GM15510 (cell line): Measurements from ENCODE around the gene ITPRIP.

ENCODE experiments used
- POLR2A ChIP-seq: IDR thresholded peaks from 3 replicates; pipeline ENCODE4 v1.6.1; 2011; ENCODE audit warnings: borderline replicate concordance; ENCODE audit not compliant: insufficient read length; ENCODE audit errors: extremely low read depth

The ITPRIP gene

DNA sequence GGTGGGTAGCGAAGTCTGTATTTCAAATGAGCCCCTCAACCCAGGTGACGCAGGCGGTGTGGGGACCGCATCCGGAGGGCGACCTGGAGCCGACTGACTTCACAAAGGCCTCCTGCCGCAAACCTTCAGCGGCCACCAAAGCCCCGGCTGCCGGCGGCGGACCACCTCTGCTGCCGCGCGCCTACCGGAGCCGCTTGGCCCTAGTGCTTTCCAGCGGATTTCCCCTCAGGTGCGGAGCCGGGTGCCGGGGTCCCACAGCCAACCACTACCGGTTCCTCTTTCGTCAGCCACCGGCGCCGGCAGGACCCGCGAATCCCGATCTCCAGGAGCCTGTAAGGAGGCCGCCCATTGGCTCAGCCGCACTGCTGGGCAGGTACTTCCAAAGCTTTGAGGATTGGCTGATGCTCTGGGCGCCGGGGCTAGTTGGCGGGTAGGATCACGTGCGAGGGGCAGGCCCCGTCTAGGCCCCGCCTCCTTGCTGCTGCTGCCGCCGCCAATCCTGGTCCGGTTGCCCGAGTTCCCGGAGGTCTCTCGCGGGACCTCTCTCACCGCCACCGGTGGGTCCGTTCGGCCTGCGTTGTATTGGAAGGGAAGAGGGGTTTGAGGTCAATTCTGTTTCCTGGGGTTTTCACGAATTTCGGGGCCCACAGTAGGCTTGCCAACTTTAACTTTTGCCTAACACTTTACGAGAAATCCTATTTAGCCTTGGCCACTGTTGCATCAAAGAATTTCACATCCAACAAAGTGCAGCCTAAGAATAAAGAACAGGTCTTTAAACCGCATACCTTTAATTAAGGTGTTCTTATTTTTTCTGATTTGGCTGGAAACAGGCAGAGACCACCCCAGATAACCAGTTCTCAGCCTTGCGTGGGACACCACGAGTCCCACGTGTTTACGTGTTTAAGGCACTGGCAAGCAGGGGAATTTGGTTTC is 69.3 kb downstream of the ITPRIP start, which contains the start of gene GSTO2:
GSTO2 (plus strand) TSS at position 472 of the 933 bp plus-strand sequence. CDS start 5,732 bp downstream, outside the sequence.
- TF ChIP-seq POLR2A, result peak; percentile 89

DNA sequence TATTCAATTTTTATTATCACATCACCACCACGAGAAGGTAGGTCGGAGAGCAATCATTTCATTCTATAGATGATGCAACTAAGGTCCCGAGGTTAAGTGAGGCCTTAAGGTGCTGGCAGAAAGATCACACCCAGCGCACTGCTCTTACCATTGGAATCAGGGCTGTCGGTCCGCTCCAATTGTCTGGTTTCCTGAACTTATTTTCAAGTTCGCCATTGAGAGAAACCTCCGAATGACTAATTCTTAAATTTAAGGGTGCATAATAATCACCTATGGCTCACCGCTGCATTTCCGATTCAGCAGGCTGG is 69.9 kb downstream of the ITPRIP start:
- TF ChIP-seq POLR2A, result no peak

DNA sequence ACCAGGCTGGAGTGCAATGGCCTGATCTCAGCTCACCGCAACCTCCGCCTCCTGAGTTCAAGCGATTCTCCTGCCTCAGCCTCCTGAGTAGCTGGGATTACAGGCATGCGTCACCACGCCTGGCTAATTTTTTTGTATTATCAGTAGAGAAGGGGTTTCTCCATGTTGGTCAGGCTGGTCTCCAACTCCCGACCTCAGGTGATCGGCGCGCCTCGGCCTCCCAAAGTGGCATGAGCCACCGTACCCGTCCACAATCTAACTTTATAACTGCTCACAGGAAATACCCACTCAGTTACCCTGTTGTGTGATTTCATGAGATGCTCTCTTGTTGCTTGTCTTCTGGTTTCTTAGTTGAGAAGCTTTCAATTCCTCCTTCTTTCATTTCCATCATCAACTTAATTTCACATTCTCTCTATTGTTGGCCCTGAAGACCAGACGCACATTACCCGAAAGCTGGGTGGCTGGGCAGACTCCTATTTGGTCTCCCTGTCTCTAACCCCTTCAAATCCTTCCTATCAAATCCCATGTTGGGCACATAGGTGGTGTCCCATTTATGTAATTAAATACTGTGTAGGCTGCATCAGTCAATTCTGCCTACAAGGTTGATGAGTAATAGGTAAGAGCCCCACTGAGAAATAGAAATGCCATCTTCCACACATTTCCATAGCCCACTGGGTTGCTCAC is 70.4 kb downstream of the ITPRIP start:
- no peak for TF ChIP-seq POLR2A

DNA sequence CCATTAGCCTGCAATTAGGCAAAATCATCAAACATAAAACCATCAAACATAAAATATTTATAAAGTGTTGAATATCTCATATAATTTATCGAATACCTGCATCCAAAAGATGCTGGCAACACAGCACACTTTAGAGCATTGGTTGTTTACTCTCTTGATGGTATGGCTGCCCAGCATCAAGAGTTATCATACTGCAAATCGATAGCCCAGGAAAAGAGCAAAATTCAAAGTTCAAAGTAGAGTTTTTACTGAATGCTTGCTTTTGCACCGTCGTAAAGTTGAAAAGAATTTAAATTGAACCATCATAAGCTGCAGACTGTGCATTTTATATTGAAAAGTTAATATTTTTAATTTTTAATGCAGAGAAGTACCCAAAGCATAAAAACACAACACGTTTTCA is 73.5 kb downstream of the ITPRIP start:
- no peak for TF ChIP-seq POLR2A

- no peak for TF ChIP-seq POLR2A
Observed at GRCh38 chr10:104262055-104262454, 76.2 kb downstream of the ITPRIP start.

GRCh38 chr10:104260775-104261115 is 77.5 kb downstream of the ITPRIP start:
- no peak for TF ChIP-seq POLR2A

DNA sequence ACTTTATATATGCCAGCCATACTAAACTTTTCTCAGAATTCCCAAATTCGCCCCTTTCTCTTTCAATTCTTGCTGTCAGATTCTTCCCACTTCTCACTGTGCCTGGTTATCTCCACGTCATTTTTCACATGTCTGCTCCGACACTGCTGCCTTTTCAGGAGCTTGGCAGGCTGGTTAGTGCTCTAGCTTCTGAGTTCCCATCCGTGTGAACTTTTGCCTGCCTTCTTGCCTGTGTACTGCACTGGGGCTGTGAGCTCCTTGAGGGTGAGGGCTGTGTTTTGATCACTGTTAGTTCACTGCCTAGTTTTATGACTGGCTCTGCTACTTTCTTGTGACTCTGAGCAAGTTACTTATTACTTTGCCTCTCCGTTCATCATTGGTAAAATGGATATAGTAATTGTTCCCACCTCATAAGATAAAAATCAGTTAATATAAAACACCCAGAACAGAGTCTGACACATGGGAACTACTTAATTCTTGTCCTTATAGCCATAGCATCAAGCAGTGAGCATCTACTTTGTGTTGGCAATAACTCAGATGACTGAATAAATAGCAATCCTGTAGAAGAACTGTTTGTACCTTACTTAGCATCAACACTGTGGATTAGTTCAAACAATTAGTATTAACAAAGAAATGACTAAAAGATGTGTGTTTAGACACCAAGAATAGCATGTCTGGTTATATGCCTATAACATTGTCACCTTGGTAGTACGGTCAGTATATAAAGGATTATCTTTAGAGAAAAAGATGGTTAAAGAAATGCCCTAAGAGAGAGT is 78.1 kb downstream of the ITPRIP start:
- TF ChIP-seq POLR2A, result no peak
